Upper lobe of left lung (tissue), 4 donors: ENCODE results near the gene DEXI.

Experiments
- EP300 ChIP-seq, 4 donors: sonication (generic); formaldehyde crosslinking; IDR thresholded peaks; one replicate each; pipeline ENCODE4 v1.5.1; 2017; ENCODE audit warnings: antibody characterized with exemption in 4 of 4, control low read depth in 2 of 4
- POLR2AphosphoS5 ChIP-seq, 2 donors: sonication (generic); formaldehyde crosslinking; IDR thresholded peaks; one replicate each; pipeline ENCODE4 v1.5.1; 2017; ENCODE audit warnings: antibody characterized with exemption in 2 of 2
- TF ChIP-seq, protein P1 (sequence below), 6 experiments: fragments of 450-650 bp in 4 of 6; fragments of 200-600 bp in 2 of 6; sonication (generic) in 2 of 6; IDR thresholded peaks; one replicate each; pipeline ENCODE4 v1.5.1; 2016 to 2019; ENCODE audit warnings: antibody characterized with exemption in 6 of 6

DNA sequence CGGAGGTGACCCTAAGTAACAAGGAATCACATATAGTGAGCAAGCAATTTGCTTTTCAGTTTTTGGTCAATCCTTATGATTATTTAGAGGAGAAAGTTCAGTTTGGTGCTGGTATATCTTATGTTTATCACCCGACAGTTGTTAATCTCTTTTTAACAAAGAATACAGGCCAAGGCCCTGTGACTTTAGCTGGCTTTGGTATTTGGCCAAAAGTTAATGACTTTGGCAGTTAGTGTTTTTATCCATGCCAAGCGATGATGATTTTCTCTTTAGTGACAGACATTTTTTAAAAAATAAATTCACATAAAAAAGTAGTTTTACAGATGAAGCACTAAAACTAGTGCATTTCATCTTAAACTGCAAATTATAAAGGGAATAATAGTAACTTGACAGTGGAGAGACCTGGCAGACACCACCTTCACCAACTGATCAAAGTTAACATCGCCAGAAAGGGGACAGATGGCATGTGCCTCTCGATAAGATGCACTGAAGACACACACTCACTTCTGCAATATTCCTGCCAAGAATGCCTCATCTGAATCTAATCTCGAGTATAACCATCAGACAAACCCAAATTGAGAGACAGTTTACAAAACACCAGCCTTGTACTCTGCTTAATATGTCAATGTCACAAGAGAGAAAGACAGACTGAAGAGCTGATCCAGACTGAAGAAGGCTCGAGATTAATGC, 6.9 kb downstream of the DEXI start:
- TF ChIP-seq, protein P1, sequence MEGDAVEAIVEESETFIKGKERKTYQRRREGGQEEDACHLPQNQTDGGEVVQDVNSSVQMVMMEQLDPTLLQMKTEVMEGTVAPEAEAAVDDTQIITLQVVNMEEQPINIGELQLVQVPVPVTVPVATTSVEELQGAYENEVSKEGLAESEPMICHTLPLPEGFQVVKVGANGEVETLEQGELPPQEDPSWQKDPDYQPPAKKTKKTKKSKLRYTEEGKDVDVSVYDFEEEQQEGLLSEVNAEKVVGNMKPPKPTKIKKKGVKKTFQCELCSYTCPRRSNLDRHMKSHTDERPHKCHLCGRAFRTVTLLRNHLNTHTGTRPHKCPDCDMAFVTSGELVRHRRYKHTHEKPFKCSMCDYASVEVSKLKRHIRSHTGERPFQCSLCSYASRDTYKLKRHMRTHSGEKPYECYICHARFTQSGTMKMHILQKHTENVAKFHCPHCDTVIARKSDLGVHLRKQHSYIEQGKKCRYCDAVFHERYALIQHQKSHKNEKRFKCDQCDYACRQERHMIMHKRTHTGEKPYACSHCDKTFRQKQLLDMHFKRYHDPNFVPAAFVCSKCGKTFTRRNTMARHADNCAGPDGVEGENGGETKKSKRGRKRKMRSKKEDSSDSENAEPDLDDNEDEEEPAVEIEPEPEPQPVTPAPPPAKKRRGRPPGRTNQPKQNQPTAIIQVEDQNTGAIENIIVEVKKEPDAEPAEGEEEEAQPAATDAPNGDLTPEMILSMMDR (IDR thresholded peaks at IDR 0.05), result no peak
- no peak for TF ChIP-seq POLR2AphosphoS5 (IDR thresholded peaks at IDR 0.05)
- no peak for TF ChIP-seq EP300 (IDR thresholded peaks at IDR 0.05)
